DND-41 (cell line): ENCODE measurements around the gene CARHSP1.

Experiments used
- EZH2 ChIP-seq: IDR thresholded peaks from 3 replicates; pipeline ENCODE4 v1.6.1; 2012; ENCODE audit warnings: borderline replicate concordance, low read depth, mild to moderate bottlenecking, moderate library complexity, low read length, inconsistent platforms; ENCODE audit not compliant: severe bottlenecking
- TF ChIP-seq, protein P1 (sequence below): IDR thresholded peaks from 2 replicates; pipeline ENCODE4 v1.5.1; 2012; ENCODE audit warnings: borderline replicate concordance, low read length, moderate library complexity, mild to moderate bottlenecking; ENCODE audit not compliant: poor library complexity, severe bottlenecking; ENCODE audit errors: extremely low read depth

DNA sequence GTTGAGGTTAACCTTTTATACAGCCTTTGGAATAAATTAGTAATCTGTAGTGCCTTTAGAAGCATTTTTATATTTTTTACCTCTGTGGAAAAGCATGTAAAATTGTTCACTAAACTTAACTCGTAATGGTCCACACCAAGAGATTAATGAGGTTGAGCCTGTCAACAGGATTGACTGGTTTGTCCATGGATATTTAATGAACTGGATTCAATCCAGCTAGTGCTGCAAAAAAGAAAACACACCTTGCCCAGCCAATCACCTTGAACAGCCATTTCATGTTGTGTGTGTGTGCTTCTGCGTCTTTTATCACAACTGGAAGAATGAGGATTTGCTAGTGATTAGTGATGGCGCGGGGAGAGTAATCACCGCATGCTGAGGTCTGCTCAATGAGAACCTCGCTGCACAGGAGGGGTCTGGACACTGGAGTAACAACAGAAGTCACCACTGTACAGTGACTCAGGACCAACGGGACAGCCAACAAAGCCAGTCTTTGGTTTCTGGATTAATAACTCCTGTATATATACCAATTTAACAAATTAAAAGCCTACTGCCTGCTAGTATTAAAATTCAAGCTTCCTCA lies 47.0 kb upstream of the CARHSP1 start:
- TF ChIP-seq, protein P1, sequence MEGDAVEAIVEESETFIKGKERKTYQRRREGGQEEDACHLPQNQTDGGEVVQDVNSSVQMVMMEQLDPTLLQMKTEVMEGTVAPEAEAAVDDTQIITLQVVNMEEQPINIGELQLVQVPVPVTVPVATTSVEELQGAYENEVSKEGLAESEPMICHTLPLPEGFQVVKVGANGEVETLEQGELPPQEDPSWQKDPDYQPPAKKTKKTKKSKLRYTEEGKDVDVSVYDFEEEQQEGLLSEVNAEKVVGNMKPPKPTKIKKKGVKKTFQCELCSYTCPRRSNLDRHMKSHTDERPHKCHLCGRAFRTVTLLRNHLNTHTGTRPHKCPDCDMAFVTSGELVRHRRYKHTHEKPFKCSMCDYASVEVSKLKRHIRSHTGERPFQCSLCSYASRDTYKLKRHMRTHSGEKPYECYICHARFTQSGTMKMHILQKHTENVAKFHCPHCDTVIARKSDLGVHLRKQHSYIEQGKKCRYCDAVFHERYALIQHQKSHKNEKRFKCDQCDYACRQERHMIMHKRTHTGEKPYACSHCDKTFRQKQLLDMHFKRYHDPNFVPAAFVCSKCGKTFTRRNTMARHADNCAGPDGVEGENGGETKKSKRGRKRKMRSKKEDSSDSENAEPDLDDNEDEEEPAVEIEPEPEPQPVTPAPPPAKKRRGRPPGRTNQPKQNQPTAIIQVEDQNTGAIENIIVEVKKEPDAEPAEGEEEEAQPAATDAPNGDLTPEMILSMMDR: no peak
- no peak for TF ChIP-seq EZH2
